Lung (tissue), 12 donors: ENCODE data around the gene GIT1. TPM values are rescaled to one million over a fixed set of nuclear protein-coding genes. Genes with fewer than 3 reads are reported as not detected.

Experiments
- ATAC-seq: fragments of 200-7000 bp; cut with Tn5 transposase; one replicate; pipeline ENCODE4 v1.9.1; 2020; ENCODE audit warnings: moderate number of reproducible peaks; ENCODE audit not compliant: insufficient read depth, low FRiP score
- DNase-seq, 3 donors: peaks; one replicate each; pipeline ENCODE4 v3.0.0-alpha.2; 2013 to 2017
- H3K27ac ChIP-seq, 2 donors: one replicate each; pipeline ENCODE4 v1.5.1; 2013; ENCODE audit warnings: mild to moderate bottlenecking in 2 of 2, moderate library complexity in 2 of 2, control low read depth in 1 of 2, inconsistent platforms in 1 of 2, low read depth in 1 of 2, low read length in 1 of 2
- H3K27me3 ChIP-seq, 3 donors: one replicate each; pipeline ENCODE4 v1.5.1; 2013; ENCODE audit warnings: low read length in 2 of 3; ENCODE audit not compliant: control insufficient read depth in 3 of 3, insufficient read depth in 3 of 3
- H3K36me3 ChIP-seq, 4 donors: one replicate each; pipeline ENCODE4 v1.5.1; 2013; ENCODE audit warnings: low read length in 4 of 4, mild to moderate bottlenecking in 1 of 4, moderate library complexity in 1 of 4; ENCODE audit not compliant: control insufficient read depth in 4 of 4, insufficient read depth in 4 of 4
- H3K4me1 ChIP-seq, 5 donors: one replicate each; pipeline ENCODE4 v1.5.1; 2013; ENCODE audit warnings: low read length in 5 of 5, mild to moderate bottlenecking in 2 of 5, moderate library complexity in 1 of 5; ENCODE audit not compliant: control insufficient read depth in 5 of 5, insufficient read depth in 5 of 5
- H3K4me3 ChIP-seq: one replicate; pipeline ENCODE4 v1.5.1; 2013; ENCODE audit warnings: mild to moderate bottlenecking, control low read depth, moderate library complexity
- H3K9ac ChIP-seq, 2 donors: one replicate each; pipeline ENCODE4 v1.5.1; 2013; ENCODE audit warnings: low read length in 2 of 2, control low read depth in 1 of 2; ENCODE audit not compliant: insufficient read depth in 1 of 2
- H3K9me3 ChIP-seq, 4 donors: one replicate each; pipeline ENCODE4 v1.5.1; 2013; ENCODE audit warnings: low read length in 3 of 4, mild to moderate bottlenecking in 1 of 4, moderate library complexity in 1 of 4; ENCODE audit not compliant: control insufficient read depth in 4 of 4, insufficient read depth in 3 of 4
- WGBS, 2 donors: extraction: QIAGEN DNeasy Blood & Tissue Kit; methylation state at CpG; one replicate each; pipeline ENCODE4 v1.1.7; 2013; 5-methylcytosine and 5-hydroxymethylcytosine counted together
- polyA plus RNA-seq, 2 donors: library from polyadenylated mRNA; stranded (reverse); fragments of 200-250 nt; gene quantifications; one replicate each; pipeline ENCODE4 v1.2.1, GENCODE V29; 2013
- total RNA-seq, 2 donors: library from RNA; depleted of rRNA in 1 of 2; stranded (reverse); fragments of >200 nt in 1 of 2; gene quantifications; one replicate each; pipeline ENCODE4 v1.2.1, GENCODE V29; 2014 to 2021
- TF ChIP-seq, protein P1 (sequence below): IDR thresholded peaks from 2 replicates; pipeline ENCODE4 v1.5.1; 2012; ENCODE audit warnings: mild to moderate bottlenecking; ENCODE audit errors: control extremely low read depth, extremely low read depth
- donor health status: control.
- donor health status: control.
- donor health status: Bipolar disorder and iron deficiency.
- donor health status: healthy.
- donor health status: DM: yes; HTN: yes; CAD: no.

Gene GIT1
- total and polyA plus RNA-seq, 4 donors, result 29.8 to 49.9 (median 41.2) TPM

DNA sequence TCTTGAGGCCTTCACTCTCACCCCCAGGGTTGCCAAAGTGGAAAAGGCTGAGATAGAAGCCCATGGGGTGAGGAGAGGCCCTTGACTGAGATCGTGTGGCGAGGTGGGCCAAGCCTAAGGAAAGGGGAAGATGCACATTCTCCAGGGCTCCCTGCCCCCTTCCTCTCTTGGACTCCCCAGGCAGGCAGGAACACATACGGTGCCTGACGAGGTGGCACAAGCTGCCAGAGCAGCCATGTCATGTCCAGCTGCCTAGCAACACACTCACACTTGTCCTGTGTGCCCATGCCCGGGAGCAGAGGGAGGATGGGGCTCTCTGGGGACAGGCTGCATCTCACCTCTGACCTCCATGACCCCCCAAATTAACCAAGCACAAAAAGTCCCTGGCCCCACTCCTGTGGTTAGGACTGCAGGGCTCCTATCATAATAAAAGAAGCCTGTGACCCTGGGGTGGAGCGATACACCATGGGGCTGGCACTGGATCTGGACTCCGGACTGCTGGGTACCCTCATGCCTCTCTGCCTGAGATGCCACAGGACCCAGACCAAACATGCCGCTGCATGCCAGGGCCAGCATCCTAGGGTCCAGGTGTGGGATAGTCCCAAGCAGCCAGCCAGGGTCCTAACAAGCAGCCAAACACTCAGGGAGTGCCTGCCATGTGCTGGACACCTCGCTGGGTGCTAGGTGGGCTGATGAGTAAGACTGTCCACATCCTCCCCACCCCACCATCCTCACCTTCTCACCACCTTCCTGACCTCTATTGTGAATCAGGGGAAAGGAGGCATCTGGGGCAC lies 2.6 kb downstream of the GIT1 start:
- peaks cover 4 to 60% (median 35%) of the 10 kb centered on the region in 5 donors for H3K4me1 ChIP-seq
- no peak for ATAC-seq
- H3K27ac ChIP-seq, result peak overlapping the region; percentile 11 to 92
- TF ChIP-seq, protein P1, sequence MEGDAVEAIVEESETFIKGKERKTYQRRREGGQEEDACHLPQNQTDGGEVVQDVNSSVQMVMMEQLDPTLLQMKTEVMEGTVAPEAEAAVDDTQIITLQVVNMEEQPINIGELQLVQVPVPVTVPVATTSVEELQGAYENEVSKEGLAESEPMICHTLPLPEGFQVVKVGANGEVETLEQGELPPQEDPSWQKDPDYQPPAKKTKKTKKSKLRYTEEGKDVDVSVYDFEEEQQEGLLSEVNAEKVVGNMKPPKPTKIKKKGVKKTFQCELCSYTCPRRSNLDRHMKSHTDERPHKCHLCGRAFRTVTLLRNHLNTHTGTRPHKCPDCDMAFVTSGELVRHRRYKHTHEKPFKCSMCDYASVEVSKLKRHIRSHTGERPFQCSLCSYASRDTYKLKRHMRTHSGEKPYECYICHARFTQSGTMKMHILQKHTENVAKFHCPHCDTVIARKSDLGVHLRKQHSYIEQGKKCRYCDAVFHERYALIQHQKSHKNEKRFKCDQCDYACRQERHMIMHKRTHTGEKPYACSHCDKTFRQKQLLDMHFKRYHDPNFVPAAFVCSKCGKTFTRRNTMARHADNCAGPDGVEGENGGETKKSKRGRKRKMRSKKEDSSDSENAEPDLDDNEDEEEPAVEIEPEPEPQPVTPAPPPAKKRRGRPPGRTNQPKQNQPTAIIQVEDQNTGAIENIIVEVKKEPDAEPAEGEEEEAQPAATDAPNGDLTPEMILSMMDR, result no peak
- no peaks in the 10 kb centered on the region for H3K27me3 ChIP-seq
- no peak for DNase-seq
- WGBS, 2 donors, result 57 to 61% methylated on average over 8 to 9 of the region's 9 CpGs
- H3K36me3 ChIP-seq, result peaks cover 0 to 13% (median 6%) of the 10 kb centered on the region in 4 donors
- peaks cover 0 to 3% (median 0%) of the 10 kb centered on the region in 4 donors for H3K9me3 ChIP-seq
- H3K9ac ChIP-seq, result no peak overlapping the region
- H3K4me3 ChIP-seq, result no peak overlapping the region

DNA sequence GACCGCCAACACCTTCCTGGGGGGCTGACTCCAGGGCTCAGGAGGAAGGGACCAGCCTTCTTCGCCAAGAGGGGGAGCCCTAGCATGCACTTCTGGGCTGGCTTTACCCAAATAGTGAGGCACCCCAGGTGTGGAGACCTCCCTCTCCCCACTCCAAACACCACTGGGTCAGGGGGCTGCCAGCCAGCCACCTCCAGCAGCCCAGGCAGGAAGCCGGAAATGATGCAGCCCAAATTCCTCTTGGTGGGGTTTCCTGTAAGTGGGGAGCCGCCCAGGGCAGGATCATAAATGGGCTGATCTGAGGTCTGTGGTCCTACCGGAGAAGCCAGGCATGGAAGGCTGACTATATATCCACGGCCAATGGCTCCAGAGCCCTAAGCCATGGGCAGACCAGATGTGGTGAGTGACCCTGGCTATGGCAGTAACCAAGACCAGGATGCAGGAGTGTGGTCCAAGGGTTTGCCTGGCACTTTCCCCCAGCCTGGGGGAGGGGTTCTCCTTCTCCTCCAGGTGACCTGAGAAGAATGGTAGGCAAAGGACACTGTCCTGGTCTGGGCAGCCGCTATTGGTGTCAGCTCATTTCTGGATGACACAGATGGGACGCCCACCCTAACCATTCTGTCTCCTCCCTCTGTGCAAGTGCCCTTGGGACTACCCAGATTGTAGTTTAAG lies 4.2 kb downstream of the GIT1 start:
- peaks cover 4 to 44% (median 22%) of the 10 kb centered on the region in 5 donors for H3K4me1 ChIP-seq
- 48 to 54% methylated on average over 8 of the region's 8 CpGs for WGBS, 2 donors
- peak overlapping the region; percentile 63 to 88 for H3K27ac ChIP-seq
- no peak overlapping the region for H3K9ac ChIP-seq
- H3K4me3 ChIP-seq, result peak overlapping the region; percentile 27
- H3K27me3 ChIP-seq, result no peaks in the 10 kb centered on the region
- ATAC-seq, result no peak
- TF ChIP-seq, protein P1, result no peak
- H3K9me3 ChIP-seq, result peaks cover 0 to 3% (median 0%) of the 10 kb centered on the region in 4 donors
- peak in 2 of 3 donors; percentile 16 to 44 for DNase-seq
- H3K36me3 ChIP-seq, result peaks cover 0 to 21% (median 7%) of the 10 kb centered on the region in 4 donors

GRCh38 chr17:29584452-29585079 lies 4.9 kb downstream of the GIT1 start:
- H3K9me3 ChIP-seq, result peaks cover 0 to 3% (median 0%) of the 10 kb centered on the region in 4 donors
- H3K36me3 ChIP-seq, result peaks cover 0 to 21% (median 11%) of the 10 kb centered on the region in 4 donors
- WGBS, 2 donors, result 56 to 62% methylated on average over 11 to 12 of the region's 12 CpGs
- H3K9ac ChIP-seq, result no peak overlapping the region
- DNase-seq (no peak), ATAC-seq (no peak)
- H3K4me1 ChIP-seq, result peaks cover 0 to 38% (median 17%) of the 10 kb centered on the region in 5 donors
- no peak overlapping the region for H3K4me3 ChIP-seq
- no peaks in the 10 kb centered on the region for H3K27me3 ChIP-seq
- TF ChIP-seq, protein P1, result no peak
- peak overlapping the region; percentile 63 to 88 for H3K27ac ChIP-seq
